Panc1 (cell line): Measurements from ENCODE around the gene TUBA4A.

Experiments
- CTCF ChIP-seq: fragments of 450-650 bp; IDR thresholded peaks from 2 replicates; pipeline ENCODE4 v1.5.1; 2017; ENCODE audit warnings: mild to moderate bottlenecking
- POLR2AphosphoS5 ChIP-seq: IDR thresholded peaks from 2 replicates; pipeline ENCODE4 v1.6.1; 2012; ENCODE audit warnings: mild to moderate bottlenecking, low read depth, low read length, moderate library complexity
- REST ChIP-seq, 2 experiments: IDR thresholded peaks; 2 replicates each; pipeline ENCODE4 v1.6.1; 2011 to 2012; ENCODE audit warnings: low read depth in 2 of 2, control low read depth in 1 of 2, low read length in 1 of 2, mild to moderate bottlenecking in 1 of 2, moderate library complexity in 1 of 2; ENCODE audit not compliant: insufficient read depth in 1 of 2

DNA sequence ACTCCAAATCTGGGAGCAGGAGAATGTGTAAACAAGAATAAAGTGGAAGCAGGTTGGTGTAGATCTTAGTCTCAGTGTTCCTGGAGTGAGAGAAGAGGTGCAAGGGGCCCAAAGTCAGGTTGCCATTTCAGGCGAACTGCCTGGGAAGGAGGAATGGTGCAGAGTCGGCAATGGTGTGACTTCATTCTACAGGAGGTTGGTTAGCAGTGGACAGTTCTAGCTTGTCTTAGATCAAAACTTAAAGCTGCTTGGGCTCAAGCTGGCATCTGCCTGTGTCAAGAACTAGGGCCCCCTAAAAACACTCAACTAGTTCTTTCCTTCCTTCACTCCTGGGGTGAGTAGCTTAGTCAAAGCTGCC is 4.9 kb downstream of the TUBA4A start:
- TF ChIP-seq POLR2AphosphoS5 (no peak), CTCF (no peak), REST (IDR thresholded peaks at IDR 0.05; ENCODE audit: insufficient read depth in 1 of 2, low read depth in 2 of 2, low read length in 1 of 2) (no peak)
